ENCODE measurements around the gene C4B.
"Not testable (repeated sequence)": the region's sequence is repeated elsewhere in the genome, so short reads cannot be mapped to it uniquely, and the experiment has no call there.

C4B gene

DNA sequence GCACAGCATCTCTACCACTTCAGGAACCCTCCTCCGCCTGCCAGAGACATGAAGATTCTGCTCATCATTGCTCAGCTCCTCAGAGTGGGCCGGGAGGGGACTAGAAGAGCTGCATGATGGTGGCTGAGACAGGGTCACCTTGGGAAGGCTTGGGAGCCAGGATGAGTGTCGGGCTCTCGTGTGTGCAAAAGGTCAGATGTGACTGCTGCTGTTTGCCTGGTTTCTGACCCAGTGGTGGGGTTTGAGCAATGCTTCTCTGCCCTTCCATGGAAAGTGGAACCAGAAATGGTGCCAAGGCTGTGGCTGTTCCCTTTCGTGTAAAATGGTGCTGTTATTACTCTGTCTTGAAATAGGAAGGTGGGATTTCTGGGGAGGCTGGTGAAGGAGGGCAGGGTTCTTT, 33.6 kb upstream of the C4B start:
- DNase-seq (ENCODE audit: low read depth) = not testable (repeated sequence)

DNA sequence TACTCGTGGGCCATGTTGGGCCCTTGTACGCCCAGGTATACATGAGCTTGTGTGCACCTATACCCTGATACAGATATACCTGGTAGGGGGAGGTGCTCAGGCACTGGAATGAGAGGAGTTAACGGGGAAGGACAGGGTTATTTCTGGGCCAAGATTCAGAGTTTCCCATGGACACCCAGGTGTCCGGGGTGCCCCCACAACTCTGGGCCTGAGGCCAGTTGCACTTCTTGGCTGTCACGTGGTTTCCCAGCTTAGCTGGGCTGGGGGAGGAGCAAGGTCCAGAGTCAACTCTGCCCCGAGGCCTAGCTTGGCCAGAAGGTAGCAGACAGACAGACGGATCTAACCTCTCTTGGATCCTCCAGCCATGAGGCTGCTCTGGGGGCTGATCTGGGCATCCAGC, 32.9 kb upstream of the C4B start, which contains the start of gene C4A:
Gene C4A, plus strand, starts transcription at position 314 of the 400 bp plus-strand sequence. Its CDS starts 51 bp downstream, at position 365.
- DNase-seq (ENCODE audit: low read depth) = not testable (repeated sequence)

DNA sequence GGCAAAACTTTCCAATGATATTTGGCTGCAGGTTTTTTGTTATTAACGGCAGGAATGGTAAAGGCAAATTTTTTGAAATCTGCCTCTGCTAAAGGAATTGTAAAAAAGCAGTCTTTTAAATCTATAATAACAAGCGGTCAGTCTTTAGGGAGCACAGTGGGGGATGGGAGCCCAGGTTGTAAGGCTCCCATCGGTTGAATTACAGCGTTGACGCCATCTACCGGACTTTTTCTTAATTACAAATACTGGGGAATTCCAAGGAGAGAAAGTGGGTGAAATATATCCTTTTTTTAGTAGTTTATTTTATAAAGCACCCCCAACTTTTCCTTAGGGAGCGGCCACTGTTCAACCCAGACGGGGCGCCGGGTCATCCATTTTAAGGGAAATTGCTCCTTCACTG, 25.2 kb upstream of the C4B start:
- not testable (repeated sequence) for DNase-seq (ENCODE audit: low read depth)

DNA sequence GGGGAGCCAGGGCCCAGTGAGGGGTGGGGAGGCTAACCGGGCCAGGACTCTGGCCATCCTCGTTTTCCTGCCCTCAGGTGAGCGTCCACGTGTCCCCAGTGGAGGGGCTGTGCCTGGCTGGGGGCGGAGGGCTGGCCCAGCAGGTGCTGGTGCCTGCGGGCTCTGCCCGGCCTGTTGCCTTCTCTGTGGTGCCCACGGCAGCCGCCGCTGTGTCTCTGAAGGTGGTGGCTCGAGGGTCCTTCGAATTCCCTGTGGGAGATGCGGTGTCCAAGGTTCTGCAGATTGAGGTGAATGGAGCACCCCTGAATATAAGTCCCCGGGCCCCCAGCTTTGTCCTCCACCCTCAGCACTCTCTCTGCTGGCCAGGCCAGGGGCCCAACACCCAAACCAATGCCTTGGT, 20.2 kb upstream of the C4B start:
- not testable (repeated sequence) for DNase-seq (ENCODE audit: low read depth)

DNA sequence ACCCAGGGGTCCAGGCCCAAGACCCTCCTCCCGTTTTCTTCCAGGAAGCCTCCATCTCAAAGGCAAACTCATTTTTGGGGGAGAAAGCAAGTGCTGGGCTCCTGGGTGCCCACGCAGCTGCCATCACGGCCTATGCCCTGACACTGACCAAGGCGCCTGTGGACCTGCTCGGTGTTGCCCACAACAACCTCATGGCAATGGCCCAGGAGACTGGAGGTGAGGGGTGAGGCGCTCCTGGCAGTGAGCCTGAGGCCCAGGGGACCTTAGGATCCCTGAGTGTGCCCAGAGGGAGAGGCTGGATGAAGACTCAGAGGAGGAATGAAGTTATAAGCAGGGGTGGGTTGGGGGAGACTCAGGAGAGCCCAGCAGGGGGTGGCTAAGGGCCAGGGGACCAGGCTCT, 18.2 kb upstream of the C4B start:
- DNase-seq (ENCODE audit: low read depth) = not testable (repeated sequence)

DNA sequence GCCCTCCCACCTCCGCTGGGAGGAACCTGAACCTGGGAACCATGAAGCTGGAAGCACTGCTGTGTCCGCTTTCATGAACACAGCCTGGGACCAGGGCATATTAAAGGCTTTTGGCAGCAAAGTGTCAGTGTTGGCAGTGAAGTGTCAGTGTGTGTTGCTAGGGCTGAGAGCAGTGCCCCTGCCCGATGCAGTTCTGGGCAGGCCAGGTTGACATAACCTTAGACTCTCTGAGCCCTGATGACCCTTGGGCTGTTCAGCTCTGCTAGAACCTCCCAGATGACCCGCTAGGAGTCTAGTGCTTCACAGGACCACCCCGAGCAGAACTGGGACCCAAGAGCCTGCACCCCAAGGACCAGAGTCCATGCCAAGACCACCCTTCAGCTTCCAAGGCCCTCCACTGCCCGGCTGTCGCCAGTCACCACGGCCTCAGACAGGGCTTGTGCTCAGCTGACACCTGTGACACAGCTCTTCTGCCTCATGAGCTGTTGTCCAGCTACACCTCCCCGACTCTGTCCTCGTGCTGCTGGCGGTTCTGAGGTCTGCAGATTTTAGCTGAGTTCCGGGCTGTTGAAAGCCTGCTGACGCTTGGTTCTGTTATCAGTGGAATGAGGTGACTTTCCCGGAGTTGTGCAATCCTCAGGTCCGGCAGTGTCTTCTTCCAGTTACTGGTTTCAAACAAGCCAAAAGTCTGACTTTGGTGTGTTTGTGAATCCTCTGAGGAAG, 11.9 kb upstream of the C4B start:
- not testable (repeated sequence) for DNase-seq (ENCODE audit: low read depth)

DNA sequence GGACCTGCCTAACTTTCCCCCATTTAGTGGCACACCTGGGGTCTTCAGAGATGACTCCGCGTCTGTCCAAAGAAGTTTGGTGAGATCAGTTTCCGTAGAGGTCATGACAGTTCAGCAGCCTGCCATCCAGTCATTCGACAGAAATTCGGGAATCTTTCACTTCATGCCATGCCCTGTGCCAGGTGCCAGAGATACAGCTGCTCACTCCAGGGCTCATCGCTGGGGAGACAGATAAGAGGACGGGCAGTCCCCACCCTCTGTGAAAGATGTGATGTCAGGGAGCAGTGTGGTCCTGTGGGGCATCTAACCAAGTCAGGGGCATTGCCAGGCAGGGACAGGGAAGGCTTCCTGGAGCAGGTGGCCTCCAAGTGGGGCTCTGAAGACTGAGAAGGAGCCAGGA, 11.3 kb upstream of the C4B start:
- DNase-seq (ENCODE audit: low read depth) = not testable (repeated sequence)

DNA sequence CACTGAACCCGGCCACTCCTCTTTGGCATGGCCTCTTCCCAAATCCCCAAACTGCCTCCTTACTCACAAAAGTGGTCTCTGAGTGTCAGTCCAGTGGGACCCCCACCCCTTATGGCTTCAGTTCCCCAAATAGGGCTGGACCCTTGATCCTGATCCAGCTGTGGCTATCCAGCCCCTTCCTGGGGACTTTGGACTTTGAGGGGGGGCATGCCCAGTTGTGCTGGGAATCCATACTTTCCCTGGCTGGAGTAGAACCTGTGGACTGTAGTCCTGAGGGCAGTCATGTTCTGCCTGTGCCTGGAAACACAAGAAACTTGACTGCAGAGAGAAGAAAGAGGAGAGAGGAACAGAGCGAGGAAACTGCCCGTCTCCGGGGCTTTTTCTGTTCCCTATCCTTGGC, 10.2 kb upstream of the C4B start:
- DNase-seq (ENCODE audit: low read depth) = not testable (repeated sequence)

DNA sequence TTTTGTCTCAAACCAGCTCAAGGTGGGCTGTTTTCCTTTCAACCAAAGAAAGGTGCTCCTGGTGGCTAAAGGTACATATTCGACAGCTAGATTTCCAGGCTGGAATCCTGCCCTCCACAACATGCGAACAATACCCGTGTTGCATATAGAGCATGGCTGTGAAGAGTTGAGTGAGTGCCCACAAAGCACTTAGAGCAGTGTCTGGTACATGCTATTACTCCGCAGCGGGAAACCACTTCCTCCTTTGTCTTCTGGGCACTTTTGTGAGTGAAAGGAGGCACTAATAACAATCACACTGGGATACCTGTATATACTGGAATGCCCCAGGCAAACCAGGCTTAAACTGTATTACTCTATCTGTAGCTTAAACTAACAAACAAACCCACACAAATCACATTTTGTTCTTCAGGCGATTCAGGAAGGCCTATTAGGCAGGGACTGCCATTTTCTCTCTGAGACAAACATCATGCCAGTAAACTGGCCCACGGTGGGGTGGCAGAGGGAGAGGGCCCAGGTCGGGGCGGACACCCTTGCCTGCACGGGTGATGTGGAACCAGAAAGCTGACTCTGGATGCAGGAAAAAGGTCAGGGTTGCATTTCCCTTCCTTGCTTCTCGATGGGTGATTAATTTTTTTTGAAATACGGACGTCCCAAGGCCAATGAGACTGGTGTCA, 9.6 kb upstream of the C4B start:
- not testable (repeated sequence) for DNase-seq (ENCODE audit: low read depth)

DNA sequence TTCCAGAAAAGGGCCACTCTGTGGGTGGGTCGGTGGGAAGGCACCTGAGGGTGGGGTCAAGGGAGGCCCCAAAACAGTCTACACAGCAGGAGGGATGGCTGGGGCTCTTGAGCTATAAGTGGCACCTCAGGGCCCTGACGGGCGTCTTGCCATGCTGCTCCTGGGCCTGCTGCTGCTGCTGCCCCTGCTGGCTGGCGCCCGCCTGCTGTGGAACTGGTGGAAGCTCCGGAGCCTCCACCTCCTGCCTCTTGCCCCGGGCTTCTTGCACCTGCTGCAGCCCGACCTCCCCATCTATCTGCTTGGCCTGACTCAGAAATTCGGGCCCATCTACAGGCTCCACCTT, 9.1 kb upstream of the C4B start:
- DNase-seq (ENCODE audit: low read depth) = not testable (repeated sequence)

DNA sequence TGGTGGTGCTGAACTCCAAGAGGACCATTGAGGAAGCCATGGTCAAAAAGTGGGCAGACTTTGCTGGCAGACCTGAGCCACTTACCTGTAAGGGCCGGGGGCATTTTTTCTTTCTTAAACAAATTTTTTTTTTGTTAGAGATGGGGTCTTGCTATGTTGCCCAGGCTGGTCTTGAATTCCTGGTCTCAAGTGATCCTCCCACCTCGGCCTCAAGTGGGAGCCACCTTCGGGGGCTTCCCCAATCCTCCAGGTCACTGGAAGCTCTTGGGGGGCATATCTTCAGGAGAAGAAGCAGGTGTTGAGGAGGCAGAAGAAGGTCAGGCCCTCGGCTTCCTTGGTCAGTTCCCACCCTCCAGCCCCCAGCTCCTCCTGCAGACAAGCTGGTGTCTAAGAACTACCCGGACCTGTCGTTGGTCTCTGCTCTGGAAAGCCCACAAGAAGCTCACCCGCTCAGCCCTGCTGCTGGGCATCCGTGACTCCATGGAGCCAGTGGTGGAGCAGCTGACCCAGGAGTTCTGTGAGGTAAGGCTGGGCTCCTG, 8.5 kb upstream of the C4B start:
- DNase-seq (ENCODE audit: low read depth) = not testable (repeated sequence)

DNA sequence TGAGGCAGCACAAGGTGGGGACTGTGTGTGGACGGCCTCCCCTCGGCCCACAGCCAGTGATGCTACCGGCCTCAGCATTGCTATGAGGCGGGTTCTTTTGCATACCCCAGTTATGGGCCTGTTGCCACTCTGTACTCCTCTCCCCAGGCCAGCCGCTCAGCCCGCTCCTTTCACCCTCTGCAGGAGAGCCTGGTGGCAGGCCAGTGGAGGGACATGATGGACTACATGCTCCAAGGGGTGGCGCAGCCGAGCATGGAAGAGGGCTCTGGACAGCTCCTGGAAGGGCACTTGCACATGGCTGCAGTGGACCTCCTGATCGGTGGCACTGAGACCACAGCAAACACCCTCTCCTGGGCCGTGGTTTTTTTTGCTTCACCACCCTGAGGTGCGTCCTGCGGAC, 7.5 kb upstream of the C4B start:
- DNase-seq (ENCODE audit: low read depth) = not testable (repeated sequence)

DNA sequence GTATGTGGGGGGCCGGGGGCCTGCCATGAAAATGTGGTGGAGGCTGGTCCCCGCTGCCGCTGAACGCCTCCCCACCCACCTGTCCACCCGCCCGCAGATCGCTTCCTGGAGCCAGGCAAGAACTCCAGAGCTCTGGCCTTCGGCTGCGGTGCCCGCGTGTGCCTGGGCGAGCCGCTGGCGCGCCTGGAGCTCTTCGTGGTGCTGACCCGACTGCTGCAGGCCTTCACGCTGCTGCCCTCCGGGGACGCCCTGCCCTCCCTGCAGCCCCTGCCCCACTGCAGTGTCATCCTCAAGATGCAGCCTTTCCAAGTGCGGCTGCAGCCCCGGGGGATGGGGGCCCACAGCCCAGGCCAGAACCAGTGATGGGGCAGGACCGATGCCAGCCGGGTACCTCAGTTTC, 6.6 kb upstream of the C4B start:
- not testable (repeated sequence) for DNase-seq (ENCODE audit: low read depth)

DNA sequence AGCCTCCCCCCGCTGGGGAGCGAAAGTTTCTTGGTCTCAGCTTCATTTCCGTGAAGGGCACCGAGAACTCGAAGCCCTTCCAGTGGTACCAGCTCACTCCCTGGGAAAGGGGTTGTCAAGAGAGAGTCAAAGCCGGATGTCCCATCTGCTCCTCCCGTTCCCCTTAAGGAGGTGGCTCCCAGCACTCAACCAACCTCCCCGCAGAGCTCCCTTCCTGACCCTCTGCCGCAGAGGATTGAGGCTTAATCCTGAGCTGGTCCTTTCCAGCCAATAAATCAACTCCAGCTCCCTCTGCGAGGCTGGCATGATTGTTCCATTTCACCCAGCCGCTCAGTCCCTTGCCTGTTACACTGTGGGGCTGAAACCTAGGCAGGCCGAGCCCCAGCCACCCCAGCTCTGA, 6.0 kb upstream of the C4B start:
- peak; percentile 1 for DNase-seq (ENCODE audit: low read depth)

DNA sequence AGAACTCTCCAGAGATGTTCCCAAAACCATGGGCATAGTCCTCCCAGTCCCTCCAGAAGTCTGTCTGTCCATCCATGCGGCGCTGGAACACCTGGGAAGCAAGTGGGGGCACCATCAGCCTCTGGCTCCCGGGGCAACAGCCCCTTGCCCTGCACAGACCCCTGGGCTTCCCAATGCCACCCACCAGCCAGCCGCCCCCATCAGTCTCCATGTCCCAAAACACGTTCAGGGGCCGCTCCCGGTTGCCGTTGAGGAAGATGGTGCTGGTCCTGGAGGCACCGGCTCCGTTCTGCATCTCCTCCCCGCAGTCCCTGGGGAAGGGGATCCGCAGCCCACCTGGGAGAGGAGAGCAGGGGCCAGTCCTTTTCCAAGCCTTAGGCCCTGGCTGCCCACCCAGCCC, 5.1 kb upstream of the C4B start:
- DNase-seq (ENCODE audit: low read depth) = not testable (repeated sequence)

DNA sequence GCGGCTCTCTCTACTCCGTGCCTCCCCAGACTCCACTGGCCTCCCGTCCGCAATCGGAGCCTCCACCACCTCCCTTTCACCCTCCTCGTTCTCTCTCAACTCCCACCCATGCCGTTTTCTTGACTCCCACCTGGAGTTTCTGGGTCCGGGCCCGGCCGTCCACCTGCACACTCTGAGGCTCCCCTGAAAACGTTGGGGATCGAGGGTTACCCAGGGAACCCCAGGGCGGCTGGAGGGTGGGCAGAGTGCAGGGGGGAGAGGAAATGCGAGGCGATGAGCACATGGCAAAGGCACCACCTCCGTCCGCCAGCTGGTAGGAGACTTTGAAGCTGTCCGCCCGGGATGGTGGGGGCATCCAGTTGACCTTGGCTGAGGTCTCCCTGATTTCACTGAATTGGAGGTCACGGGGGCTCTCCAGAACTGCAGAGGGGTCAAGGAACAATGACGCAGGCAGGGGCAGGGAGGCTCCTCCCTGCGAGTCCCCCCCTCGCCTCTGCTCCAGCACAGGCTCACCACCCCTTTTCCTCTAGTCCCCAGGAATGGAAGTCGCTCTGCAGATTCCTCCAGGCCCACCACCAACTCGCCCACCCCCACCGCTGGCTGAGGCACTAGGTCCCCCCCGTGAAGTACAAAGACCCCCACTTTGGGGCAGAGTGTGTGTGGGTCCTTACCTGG, 3.6 kb upstream of the C4B start:
- DNase-seq (ENCODE audit: low read depth) = not testable (repeated sequence)

DNA sequence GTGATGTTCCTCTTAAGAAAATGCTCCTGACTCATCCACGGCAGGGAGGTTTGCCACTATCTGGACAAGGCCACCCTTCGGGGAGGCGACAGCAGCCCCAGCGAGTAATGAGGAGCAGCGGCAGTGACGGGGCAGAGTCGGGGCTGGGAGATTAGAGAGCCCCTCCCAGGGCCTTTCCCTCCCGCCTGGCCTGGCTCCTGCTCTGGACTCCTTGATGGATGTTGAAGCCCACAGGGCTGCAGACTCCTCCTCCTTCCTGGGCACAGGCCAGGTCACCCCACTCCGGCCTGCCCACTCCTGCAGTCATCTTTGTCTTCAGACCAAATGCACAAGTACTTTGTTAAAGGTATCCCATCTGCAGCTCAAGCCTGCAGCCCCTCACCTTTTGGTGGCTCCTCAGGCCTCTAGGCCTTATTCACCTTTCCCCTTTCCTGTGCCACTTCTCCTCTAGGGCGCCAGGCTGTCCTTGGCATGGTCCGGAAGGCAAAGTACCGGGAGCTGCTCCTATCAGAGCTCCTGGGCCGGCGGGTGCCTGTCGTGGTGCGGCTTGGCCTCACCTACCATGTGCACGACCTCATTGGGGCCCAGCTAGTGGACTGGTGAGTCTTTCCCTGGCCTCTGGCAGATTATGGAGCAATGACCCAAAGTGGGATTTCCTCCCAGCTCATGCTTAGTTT, 1.5 kb upstream of the C4B start:
- not testable (repeated sequence) for DNase-seq (ENCODE audit: low read depth)

DNA sequence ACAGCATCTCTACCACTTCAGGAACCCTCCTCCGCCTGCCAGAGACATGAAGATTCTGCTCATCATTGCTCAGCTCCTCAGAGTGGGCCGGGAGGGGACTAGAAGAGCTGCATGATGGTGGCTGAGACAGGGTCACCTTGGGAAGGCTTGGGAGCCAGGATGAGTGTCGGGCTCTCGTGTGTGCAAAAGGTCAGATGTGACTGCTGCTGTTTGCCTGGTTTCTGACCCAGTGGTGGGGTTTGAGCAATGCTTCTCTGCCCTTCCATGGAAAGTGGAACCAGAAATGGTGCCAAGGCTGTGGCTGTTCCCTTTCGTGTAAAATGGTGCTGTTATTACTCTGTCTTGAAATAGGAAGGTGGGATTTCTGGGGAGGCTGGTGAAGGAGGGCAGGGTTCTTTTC, 857 bp upstream of the C4B start:
- DNase-seq (ENCODE audit: low read depth) = not testable (repeated sequence)

DNA sequence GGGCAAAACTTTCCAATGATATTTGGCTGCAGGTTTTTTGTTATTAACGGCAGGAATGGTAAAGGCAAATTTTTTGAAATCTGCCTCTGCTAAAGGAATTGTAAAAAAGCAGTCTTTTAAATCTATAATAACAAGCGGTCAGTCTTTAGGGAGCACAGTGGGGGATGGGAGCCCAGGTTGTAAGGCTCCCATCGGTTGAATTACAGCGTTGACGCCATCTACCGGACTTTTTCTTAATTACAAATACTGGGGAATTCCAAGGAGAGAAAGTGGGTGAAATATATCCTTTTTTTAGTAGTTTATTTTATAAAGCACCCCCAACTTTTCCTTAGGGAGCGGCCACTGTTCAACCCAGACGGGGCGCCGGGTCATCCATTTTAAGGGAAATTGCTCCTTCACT, 7.5 kb downstream of the C4B start:
- not testable (repeated sequence) for DNase-seq (ENCODE audit: low read depth)

DNA sequence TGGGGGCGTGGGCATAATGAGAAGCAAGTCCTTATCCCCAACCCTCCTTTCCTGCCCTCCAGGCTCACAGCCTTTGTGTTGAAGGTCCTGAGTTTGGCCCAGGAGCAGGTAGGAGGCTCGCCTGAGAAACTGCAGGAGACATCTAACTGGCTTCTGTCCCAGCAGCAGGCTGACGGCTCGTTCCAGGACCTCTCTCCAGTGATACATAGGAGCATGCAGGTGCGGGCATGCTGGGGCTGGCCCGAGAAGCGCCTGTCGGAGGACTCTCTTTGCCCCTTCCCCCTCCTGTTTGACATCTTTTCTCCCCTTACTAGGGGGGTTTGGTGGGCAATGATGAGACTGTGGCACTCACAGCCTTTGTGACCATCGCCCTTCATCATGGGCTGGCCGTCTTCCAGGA, 14.0 kb downstream of the C4B start:
- not testable (repeated sequence) for DNase-seq (ENCODE audit: low read depth)

DNA sequence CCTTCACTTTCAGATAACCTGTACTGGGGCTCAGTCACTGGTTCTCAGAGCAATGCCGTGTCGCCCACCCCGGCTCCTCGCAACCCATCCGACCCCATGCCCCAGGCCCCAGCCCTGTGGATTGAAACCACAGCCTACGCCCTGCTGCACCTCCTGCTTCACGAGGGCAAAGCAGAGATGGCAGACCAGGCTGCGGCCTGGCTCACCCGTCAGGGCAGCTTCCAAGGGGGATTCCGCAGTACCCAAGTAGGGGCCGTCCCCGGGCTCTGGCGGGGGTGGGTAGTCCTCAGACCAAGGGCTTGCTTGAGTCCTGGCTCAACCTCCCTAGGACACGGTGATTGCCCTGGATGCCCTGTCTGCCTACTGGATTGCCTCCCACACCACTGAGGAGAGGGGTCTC, 15.0 kb downstream of the C4B start:
- not testable (repeated sequence) for DNase-seq (ENCODE audit: low read depth)
